H9 (cell line): ENCODE data around the gene GCNA. TPM values are rescaled to one million over a fixed set of nuclear protein-coding genes. Genes with fewer than 3 reads are reported as not detected.
"Not testable (repeated sequence)": the region's sequence is repeated elsewhere in the genome, so short reads cannot be mapped to it uniquely, and the experiment has no call there.

Experiments
- DNase-seq: peaks from one replicate; pipeline ENCODE4 v3.0.0-alpha.2; 2017
- H2AFZ ChIP-seq: one replicate; pipeline ENCODE4 v1.6.1; 2013; ENCODE audit warnings: mild to moderate bottlenecking, low read length, control low read depth, moderate library complexity
- H2AK5ac ChIP-seq: 2 replicates; pipeline ENCODE4 v1.6.1; 2013; ENCODE audit warnings: low read length, control low read depth, mixed read lengths; ENCODE audit not compliant: insufficient read length
- H2BK120ac ChIP-seq: one replicate; pipeline ENCODE4 v1.6.1; 2013; ENCODE audit warnings: low read depth, mild to moderate bottlenecking, low read length, control low read depth, inconsistent platforms; ENCODE audit not compliant: poor library complexity, severe bottlenecking
- H2BK12ac ChIP-seq: 2 replicates; pipeline ENCODE4 v1.6.1; 2013; ENCODE audit warnings: low read length, control low read depth, mixed read lengths, low read depth; ENCODE audit not compliant: insufficient read length
- H2BK15ac ChIP-seq: 2 replicates; pipeline ENCODE4 v1.6.1; 2013; ENCODE audit warnings: low read depth, low read length, control low read depth
- H2BK20ac ChIP-seq: one replicate; pipeline ENCODE4 v1.6.1; 2013; ENCODE audit warnings: low read depth, mild to moderate bottlenecking, low read length, control low read depth, inconsistent platforms; ENCODE audit not compliant: poor library complexity, severe bottlenecking
- H2BK5ac ChIP-seq: 2 replicates; pipeline ENCODE4 v1.6.1; 2013; ENCODE audit warnings: low read length, control low read depth, mixed read lengths; ENCODE audit not compliant: insufficient read length
- H3K14ac ChIP-seq: 2 replicates; pipeline ENCODE4 v1.6.1; 2013; ENCODE audit warnings: low read length, control low read depth; ENCODE audit not compliant: insufficient read depth
- H3K18ac ChIP-seq: 2 replicates; pipeline ENCODE4 v1.6.1; 2013; ENCODE audit warnings: low read depth, mild to moderate bottlenecking, mixed read lengths, low read length, control low read depth; ENCODE audit not compliant: insufficient read length
- H3K23ac ChIP-seq: 2 replicates; pipeline ENCODE4 v1.6.1; 2013; ENCODE audit warnings: low read length, control low read depth, mixed read lengths, low read depth; ENCODE audit not compliant: insufficient read length
- H3K23me2 ChIP-seq: 2 replicates; pipeline ENCODE4 v1.6.1; 2013; ENCODE audit warnings: low read depth, mild to moderate bottlenecking, mixed read lengths, low read length, control low read depth; ENCODE audit not compliant: insufficient read length, poor library complexity, severe bottlenecking
- H3K27ac ChIP-seq: 2 replicates; pipeline ENCODE4 v1.5.1; 2013; ENCODE audit warnings: low read length, control low read depth, mixed read lengths, low read depth; ENCODE audit not compliant: insufficient read length
- H3K27me3 ChIP-seq: 2 replicates; pipeline ENCODE4 v1.6.1; 2013; ENCODE audit warnings: low read length, control low read depth, inconsistent platforms; ENCODE audit not compliant: insufficient read depth
- H3K4ac ChIP-seq: 2 replicates; pipeline ENCODE4 v1.6.1; 2013; ENCODE audit warnings: low read depth, mild to moderate bottlenecking, control low read depth, inconsistent platforms, low read length, moderate library complexity
- H3K4me1 ChIP-seq: 2 replicates; pipeline ENCODE4 v1.6.1; 2013; ENCODE audit warnings: low read length, control low read depth, inconsistent platforms; ENCODE audit not compliant: insufficient read depth
- H3K4me2 ChIP-seq: 2 replicates; pipeline ENCODE4 v1.6.1; 2013; ENCODE audit warnings: low read length, control low read depth, mixed read lengths; ENCODE audit not compliant: insufficient read length, insufficient read depth
- H3K56ac ChIP-seq: 2 replicates; pipeline ENCODE4 v1.6.1; 2013; ENCODE audit warnings: low read depth, mild to moderate bottlenecking, mixed read lengths, low read length, control low read depth; ENCODE audit not compliant: insufficient read length
- H3K79me1 ChIP-seq: 2 replicates; pipeline ENCODE4 v1.6.1; 2013; ENCODE audit warnings: low read depth, mild to moderate bottlenecking, moderate library complexity, low read length, control low read depth, inconsistent platforms; ENCODE audit not compliant: insufficient read depth, poor library complexity, severe bottlenecking
- H3K79me2 ChIP-seq: 2 replicates; pipeline ENCODE4 v1.6.1; 2013; ENCODE audit warnings: low read length, control low read depth, inconsistent platforms; ENCODE audit not compliant: insufficient read depth
- H3K9ac ChIP-seq: 2 replicates; pipeline ENCODE4 v1.6.1; 2013; ENCODE audit warnings: low read length, control low read depth, mixed read lengths; ENCODE audit not compliant: insufficient read length; ENCODE audit errors: extremely low read depth
- H3K9me3 ChIP-seq: one replicate; pipeline ENCODE4 v1.6.1; 2013; ENCODE audit warnings: low read depth, low read length, inconsistent platforms; ENCODE audit not compliant: control insufficient read depth
- H3T11ph ChIP-seq: one replicate; pipeline ENCODE4 v1.6.1; 2013; ENCODE audit warnings: mild to moderate bottlenecking, low read length, control low read depth, inconsistent platforms
- H4K20me1 ChIP-seq: one replicate; pipeline ENCODE4 v1.6.1; 2013; ENCODE audit not compliant: control insufficient read depth, insufficient read length, insufficient read depth
- H4K5ac ChIP-seq: 2 replicates; pipeline ENCODE4 v1.6.1; 2013; ENCODE audit warnings: low read depth, mild to moderate bottlenecking, mixed read lengths, low read length, control low read depth; ENCODE audit not compliant: insufficient read length
- H4K8ac ChIP-seq: replicated peaks from 2 replicates; pipeline ENCODE4 v1.6.1; 2013; ENCODE audit warnings: low read length, control low read depth, mixed read lengths, low read depth; ENCODE audit not compliant: insufficient read length
- H4K91ac ChIP-seq: 2 replicates; pipeline ENCODE4 v1.6.1; 2013; ENCODE audit warnings: low read depth, mild to moderate bottlenecking, moderate library complexity, mixed read lengths, low read length, control low read depth; ENCODE audit not compliant: insufficient read length
- H3K27ac Mint-ChIP-seq, 3 experiments: 2 replicates in 2 of 3; 3 replicates in 1 of 3; pipeline ENCODE4 v1.8.0; 2020 to 2021; ENCODE audit warnings: mixed read lengths in 3 of 3, mild to moderate bottlenecking in 1 of 3, moderate library complexity in 1 of 3
- H3K27me3 Mint-ChIP-seq: 2 replicates; pipeline ENCODE4 v1.8.0; 2021; ENCODE audit warnings: low read depth, mild to moderate bottlenecking, moderate library complexity, mixed read lengths
- H3K36me3 Mint-ChIP-seq, 3 experiments: 2 replicates in 2 of 3; 3 replicates in 1 of 3; pipeline ENCODE4 v1.8.0; 2020 to 2021; ENCODE audit warnings: low read depth in 3 of 3, mixed read lengths in 3 of 3; ENCODE audit not compliant: insufficient read depth in 1 of 3
- H3K4me1 Mint-ChIP-seq, 2 experiments: 2 replicates each; pipeline ENCODE4 v1.8.0; 2020; ENCODE audit warnings: mixed read lengths in 2 of 2
- H3K4me3 Mint-ChIP-seq, 2 experiments: 2 replicates in 1 of 2; 3 replicates in 1 of 2; pipeline ENCODE4 v1.8.0; 2020 to 2021; ENCODE audit warnings: mild to moderate bottlenecking in 2 of 2, mixed read lengths in 2 of 2, moderate library complexity in 1 of 2
- H3K9me3 Mint-ChIP-seq, 2 experiments: 2 replicates in 1 of 2; 3 replicates in 1 of 2; pipeline ENCODE4 v1.8.0; 2020; ENCODE audit warnings: mild to moderate bottlenecking in 2 of 2, mixed read lengths in 2 of 2, moderate library complexity in 1 of 2
- CTCF ChIP-seq: fragments of 200-600 bp; sonication (generic); conservative IDR thresholded peaks from 3 replicates; pipeline ENCODE4 v1.8.0; 2021; ENCODE audit warnings: antibody characterized with exemption, mild to moderate bottlenecking
- WGBS: extraction: QIAGEN DNeasy Blood & Tissue Kit; methylation state at CpG from one replicate; pipeline ENCODE4 v1.1.7; 2013; ENCODE audit warnings: missing lambda C conversion rate, low lambda C conversion rate, mixed read lengths; ENCODE audit not compliant: insufficient read length; ENCODE audit errors: extremely low coverage; 5-methylcytosine and 5-hydroxymethylcytosine counted together
- total RNA-seq: library from RNA; stranded (reverse); gene quantifications from 2 replicates; pipeline ENCODE4 v1.2.1, GENCODE V29; 2021

Gene GCNA
- total RNA-seq, 1 experiment from 2014 or later, result 0.96 TPM

- peaks cover 57 to 58% of the 10 kb centered on the region in 2 experiments for H3K9me3 Mint-ChIP-seq
- TF ChIP-seq CTCF, result no peak
- WGBS, result no CpG with 5 or more reads among the region's 9 CpGs
- Histone ChIP-seq H4K5ac (no peak overlapping the region), H3T11ph (no peak overlapping the region), H2AFZ (no peak overlapping the region), H3K23me2 (no peaks in the 10 kb centered on the region), H4K91ac (no peak overlapping the region), H3K79me1 (no peaks in the 10 kb centered on the region), H2BK5ac (no peak overlapping the region), H2BK12ac (no peak overlapping the region), H2BK20ac (no peak overlapping the region), H3K9ac (no peak overlapping the region), H3K4me2 (no peak overlapping the region), H4K20me1 (no peaks in the 10 kb centered on the region), H2AK5ac (no peak overlapping the region), H3K27me3 (no peaks in the 10 kb centered on the region), H3K56ac (no peak overlapping the region), H2BK15ac (no peak overlapping the region), H3K4ac (no peak overlapping the region), H3K4me1 (no peaks in the 10 kb centered on the region), H3K27ac (no peak overlapping the region), H3K18ac (no peak overlapping the region), H3K23ac (no peak overlapping the region), H2BK120ac (no peak overlapping the region), H3K9me3 (peaks cover 26% of the 10 kb centered on the region), H3K14ac (no peak overlapping the region), H4K8ac (no peak overlapping the region), H3K79me2 (no peaks in the 10 kb centered on the region)
- no peak overlapping the region for H3K4me3 Mint-ChIP-seq
- DNase-seq, result no peak
- H3K4me1 Mint-ChIP-seq, result no peaks in the 10 kb centered on the region
- H3K36me3 Mint-ChIP-seq, result peaks cover 56 to 91% (median 73%) of the 10 kb centered on the region in 3 experiments
- H3K27ac Mint-ChIP-seq, result no peak overlapping the region
- H3K27me3 Mint-ChIP-seq, result no peaks in the 10 kb centered on the region; the same call in 1 of the 2 replicates
These were observed 12.7 kb upstream of the GCNA start for GRCh38 chrX:71565474-71566041.

- not testable (repeated sequence) for H3K27me3 Mint-ChIP-seq, DNase-seq, H4K8ac ChIP-seq, H4K5ac ChIP-seq, H4K91ac ChIP-seq, H3K4me1 Mint-ChIP-seq, H2AFZ ChIP-seq, H2BK12ac ChIP-seq, H2AK5ac ChIP-seq, H3K23ac ChIP-seq, H3T11ph ChIP-seq, H2BK20ac ChIP-seq, H3K4ac ChIP-seq, H3K27ac Mint-ChIP-seq, H3K9ac ChIP-seq, H3K14ac ChIP-seq, H2BK5ac ChIP-seq, H4K20me1 ChIP-seq, H3K79me1 ChIP-seq, H3K4me3 Mint-ChIP-seq, H3K23me2 ChIP-seq, H3K27me3 ChIP-seq, H2BK120ac ChIP-seq, H2BK15ac ChIP-seq, H3K18ac ChIP-seq, H3K79me2 ChIP-seq, H3K56ac ChIP-seq, H3K4me1 ChIP-seq, H3K27ac ChIP-seq, H3K4me2 ChIP-seq
- peaks cover 13% of the 10 kb centered on the region for H3K9me3 ChIP-seq
- no CpG with 5 or more reads among the region's 8 CpGs for WGBS
- H3K9me3 Mint-ChIP-seq, result peaks cover 55 to 65% of the 10 kb centered on the region in 2 experiments
- peaks cover 51 to 84% (median 65%) of the 10 kb centered on the region in 3 experiments for H3K36me3 Mint-ChIP-seq
These were observed 6.8 kb upstream of the GCNA start for GRCh38 chrX:71571390-71571789.
